HG02678 (cell line): ENCODE data around the gene SDR9C7.
"Not testable (repeated sequence)": the region's sequence is repeated elsewhere in the genome, so short reads cannot be mapped to it uniquely, and the experiment has no call there.

Source experiments
- ATAC-seq: cut with Tn5 transposase; IDR thresholded peaks from one replicate; pipeline ENCODE4 v1.9.1; 2021; ENCODE audit warnings: mild to moderate bottlenecking, moderate library complexity; ENCODE audit not compliant: unreplicated experiment

SDR9C7 gene

GRCh38 chr12:56918139-56918538 lies 16.1 kb downstream of the SDR9C7 start:
- not testable (repeated sequence) for ATAC-seq

GRCh38 chr12:56916996-56917333 lies 17.2 kb downstream of the SDR9C7 start:
- ATAC-seq, result no peak

GRCh38 chr12:56916296-56916995 lies 17.8 kb downstream of the SDR9C7 start:
- ATAC-seq, result no peak

GRCh38 chr12:56914724-56915123 lies 19.5 kb downstream of the SDR9C7 start:
- no peak for ATAC-seq

GRCh38 chr12:56914256-56914655 lies 20.0 kb downstream of the SDR9C7 start:
- ATAC-seq, result no peak

- not testable (repeated sequence) for ATAC-seq
These were observed 24.8 kb downstream of the SDR9C7 start for GRCh38 chr12:56909403-56909802.

GRCh38 chr12:56908136-56908535 lies 26.1 kb downstream of the SDR9C7 start:
- no peak for ATAC-seq

- ATAC-seq, result no peak
These were observed 28.4 kb downstream of the SDR9C7 start for GRCh38 chr12:56905852-56906251.

GRCh38 chr12:56903374-56903773 lies 30.8 kb downstream of the SDR9C7 start:
- no peak for ATAC-seq

- ATAC-seq, result not testable (repeated sequence)
These were observed 32.9 kb downstream of the SDR9C7 start for GRCh38 chr12:56901313-56901712.

- ATAC-seq, result no peak
These were observed 33.6 kb downstream of the SDR9C7 start for GRCh38 chr12:56900583-56900982.

- ATAC-seq, result no peak
These were observed 35.3 kb downstream of the SDR9C7 start for GRCh38 chr12:56898938-56899337.

GRCh38 chr12:56897844-56898361 lies 36.3 kb downstream of the SDR9C7 start:
- ATAC-seq, result no peak

- ATAC-seq, result no peak
These were observed 38.1 kb downstream of the SDR9C7 start for GRCh38 chr12:56896082-56896481.

GRCh38 chr12:56894698-56895368 lies 39.4 kb downstream of the SDR9C7 start:
- ATAC-seq, result no peak

- ATAC-seq, result not testable (repeated sequence)
These were observed 42.3 kb downstream of the SDR9C7 start for GRCh38 chr12:56891885-56892284.

- no peak for ATAC-seq
These were observed 47.9 kb downstream of the SDR9C7 start for GRCh38 chr12:56886319-56886718.

- no peak for ATAC-seq
These were observed 48.9 kb downstream of the SDR9C7 start for GRCh38 chr12:56885316-56885715.

- no peak for ATAC-seq
These were observed 49.8 kb downstream of the SDR9C7 start for GRCh38 chr12:56884421-56884820.

- not testable (repeated sequence) for ATAC-seq
These were observed 51.8 kb downstream of the SDR9C7 start for GRCh38 chr12:56882407-56882806.

GRCh38 chr12:56880125-56880992 lies 53.8 kb downstream of the SDR9C7 start:
- no peak for ATAC-seq
